ENCODE results near the gene OTOG.

DNA sequence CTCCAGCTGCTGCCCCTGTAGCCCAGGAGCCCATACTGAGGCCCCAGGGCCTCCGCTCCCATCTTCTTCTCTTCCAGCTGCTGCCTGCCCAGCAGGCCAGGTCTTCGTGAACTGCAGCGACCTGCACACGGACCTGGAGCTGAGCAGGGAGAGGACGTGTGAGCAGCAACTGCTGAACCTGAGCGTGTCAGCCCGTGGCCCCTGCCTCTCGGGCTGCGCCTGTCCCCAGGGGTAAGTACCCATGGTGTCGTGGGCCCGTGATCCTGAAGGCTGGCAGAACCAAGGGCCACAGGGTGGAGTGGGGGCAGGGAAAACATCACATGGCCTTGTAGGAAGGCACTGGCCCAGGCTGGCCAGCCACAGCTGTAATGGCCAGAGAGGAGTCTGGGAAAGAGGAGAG, 31.2 kb downstream of the OTOG start:
- TF ChIP-seq, protein P1, sequence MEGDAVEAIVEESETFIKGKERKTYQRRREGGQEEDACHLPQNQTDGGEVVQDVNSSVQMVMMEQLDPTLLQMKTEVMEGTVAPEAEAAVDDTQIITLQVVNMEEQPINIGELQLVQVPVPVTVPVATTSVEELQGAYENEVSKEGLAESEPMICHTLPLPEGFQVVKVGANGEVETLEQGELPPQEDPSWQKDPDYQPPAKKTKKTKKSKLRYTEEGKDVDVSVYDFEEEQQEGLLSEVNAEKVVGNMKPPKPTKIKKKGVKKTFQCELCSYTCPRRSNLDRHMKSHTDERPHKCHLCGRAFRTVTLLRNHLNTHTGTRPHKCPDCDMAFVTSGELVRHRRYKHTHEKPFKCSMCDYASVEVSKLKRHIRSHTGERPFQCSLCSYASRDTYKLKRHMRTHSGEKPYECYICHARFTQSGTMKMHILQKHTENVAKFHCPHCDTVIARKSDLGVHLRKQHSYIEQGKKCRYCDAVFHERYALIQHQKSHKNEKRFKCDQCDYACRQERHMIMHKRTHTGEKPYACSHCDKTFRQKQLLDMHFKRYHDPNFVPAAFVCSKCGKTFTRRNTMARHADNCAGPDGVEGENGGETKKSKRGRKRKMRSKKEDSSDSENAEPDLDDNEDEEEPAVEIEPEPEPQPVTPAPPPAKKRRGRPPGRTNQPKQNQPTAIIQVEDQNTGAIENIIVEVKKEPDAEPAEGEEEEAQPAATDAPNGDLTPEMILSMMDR (conservative IDR thresholded peaks at IDR 0.05 in 1 of 2, IDR thresholded peaks at IDR 0.05 in 1 of 2; ENCODE audit: extremely low read depth in 1 of 2, insufficient read depth in 1 of 2, low read depth in 1 of 2, low read length in 2 of 2): no peak
- TF ChIP-seq EZH2 (IDR thresholded peaks at IDR 0.05; ENCODE audit: borderline replicate concordance, low read length): no peak
